Mesodermal cell (in vitro differentiated cells): Measurements from ENCODE around the gene KCNQ5.

Source experiments
- H3K27ac ChIP-seq: 2 replicates; pipeline ENCODE4 v1.7.0; 2013; ENCODE audit warnings: mild to moderate bottlenecking, low read depth, low read length, moderate library complexity; ENCODE audit not compliant: severe bottlenecking
- H3K36me3 ChIP-seq: 2 replicates; pipeline ENCODE4 v1.7.1; 2013; ENCODE audit warnings: mild to moderate bottlenecking, low read length, moderate library complexity; ENCODE audit not compliant: control insufficient read depth, insufficient read depth
- H3K4me1 ChIP-seq: one replicate; pipeline ENCODE4 v1.7.1; 2013; ENCODE audit warnings: mild to moderate bottlenecking, low read length; ENCODE audit not compliant: insufficient read depth, control insufficient read depth, poor library complexity, severe bottlenecking
- H3K4me3 ChIP-seq: 2 replicates; pipeline ENCODE4 v1.7.0; 2013; ENCODE audit warnings: low read length, control low read depth, mild to moderate bottlenecking; ENCODE audit not compliant: insufficient read depth, poor library complexity, severe bottlenecking; ENCODE audit errors: extremely low read depth
- H3K9me3 ChIP-seq: 2 replicates; pipeline ENCODE4 v1.7.1; 2013; ENCODE audit warnings: mild to moderate bottlenecking, low read length, moderate library complexity; ENCODE audit not compliant: control insufficient read depth
- WGBS, 2 experiments: methylation state at CpG; one replicate each; pipeline ENCODE4 v1.1.5; 2013; ENCODE audit warnings: missing lambda C conversion rate in 2 of 2; ENCODE audit not compliant: insufficient coverage in 2 of 2; 5-methylcytosine and 5-hydroxymethylcytosine counted together

KCNQ5 gene

DNA sequence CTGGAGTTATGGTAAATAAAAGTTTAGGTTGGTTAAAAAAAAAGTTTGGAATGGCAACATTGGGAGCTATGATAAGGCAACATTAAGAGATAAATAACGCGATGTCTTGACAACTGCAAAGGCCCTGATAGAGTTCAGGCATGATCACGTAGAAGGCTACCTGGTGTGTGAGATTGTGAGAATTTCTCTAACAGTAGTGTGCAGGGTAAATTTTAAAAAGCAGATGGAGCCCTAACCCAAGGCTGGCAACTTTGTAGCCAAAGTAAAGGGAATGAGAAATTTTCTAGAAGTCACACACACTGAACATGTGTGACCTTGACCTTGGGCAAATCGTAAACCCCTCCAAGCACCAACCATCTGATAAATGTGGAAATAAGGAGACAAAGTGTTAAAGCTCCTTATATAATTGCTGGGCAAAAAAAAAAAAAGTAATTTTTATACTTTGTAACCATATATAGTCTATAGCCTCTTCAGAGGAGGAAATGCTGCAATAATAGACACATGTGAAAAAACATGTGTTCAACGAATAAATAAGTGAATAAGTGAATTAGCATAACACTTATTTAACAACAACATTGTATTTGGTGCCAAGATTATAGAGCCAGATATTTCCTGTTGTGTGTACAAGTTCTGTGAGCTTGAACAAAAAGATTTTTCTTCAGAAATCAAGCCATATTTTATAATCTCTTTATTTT, 18.2 kb downstream of the KCNQ5 start:
- no peaks in the 10 kb centered on the region for H3K4me1 ChIP-seq
- 83 to 85% methylated on average over 3 of the region's 5 CpGs for WGBS, 2 experiments
- H3K36me3 ChIP-seq: no peaks in the 10 kb centered on the region
- H3K9me3 ChIP-seq: no peaks in the 10 kb centered on the region
- no peak overlapping the region for H3K4me3 ChIP-seq
- no peak overlapping the region for H3K27ac ChIP-seq

GRCh38 chr6:72640615-72640930, 18.7 kb downstream of the KCNQ5 start:
- Histone ChIP-seq H3K4me3 (no peak overlapping the region), H3K27ac (no peak overlapping the region), H3K4me1 (no peaks in the 10 kb centered on the region)

DNA sequence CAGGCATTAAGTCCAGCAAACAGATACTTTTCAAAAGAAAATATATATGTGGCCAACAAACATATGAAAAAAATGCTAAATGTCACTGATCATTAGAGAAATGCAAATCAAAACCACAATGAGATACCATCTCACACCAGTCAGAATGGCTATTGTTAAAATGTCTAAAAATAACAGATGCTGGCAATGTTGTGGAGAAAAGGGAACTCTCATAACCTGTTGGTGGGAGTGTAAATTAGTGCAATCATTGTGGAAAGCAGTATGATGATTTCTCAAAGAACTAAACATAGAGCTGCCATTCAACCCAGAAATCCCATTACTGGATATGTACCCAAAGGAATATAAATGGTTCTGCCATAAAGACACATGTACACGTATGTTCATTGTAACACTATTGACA, 20.6 kb downstream of the KCNQ5 start:
- WGBS, 2 experiments: no CpG with 5 or more reads among the region's 1 CpG
- no peaks in the 10 kb centered on the region for H3K36me3 ChIP-seq
- H3K4me3 ChIP-seq: no peak overlapping the region
- no peaks in the 10 kb centered on the region for H3K9me3 ChIP-seq
- no peaks in the 10 kb centered on the region for H3K4me1 ChIP-seq
- no peak overlapping the region for H3K27ac ChIP-seq

More at GRCh38 chr6:72640615-72640930, 18.7 kb downstream of the KCNQ5 start:
- no peaks in the 10 kb centered on the region for H3K36me3 ChIP-seq
- H3K9me3 ChIP-seq: no peaks in the 10 kb centered on the region

GRCh38 chr6:72643214-72643613, 21.4 kb downstream of the KCNQ5 start:
- Histone ChIP-seq H3K36me3 (no peaks in the 10 kb centered on the region), H3K27ac (no peak overlapping the region), H3K4me1 (no peaks in the 10 kb centered on the region), H3K4me3 (no peak overlapping the region), H3K9me3 (no peaks in the 10 kb centered on the region)
- 100% methylated on average over 1 of the region's 1 CpG; no CpG with 5 or more reads in 1 of the 2 experiments for WGBS, 2 experiments

DNA sequence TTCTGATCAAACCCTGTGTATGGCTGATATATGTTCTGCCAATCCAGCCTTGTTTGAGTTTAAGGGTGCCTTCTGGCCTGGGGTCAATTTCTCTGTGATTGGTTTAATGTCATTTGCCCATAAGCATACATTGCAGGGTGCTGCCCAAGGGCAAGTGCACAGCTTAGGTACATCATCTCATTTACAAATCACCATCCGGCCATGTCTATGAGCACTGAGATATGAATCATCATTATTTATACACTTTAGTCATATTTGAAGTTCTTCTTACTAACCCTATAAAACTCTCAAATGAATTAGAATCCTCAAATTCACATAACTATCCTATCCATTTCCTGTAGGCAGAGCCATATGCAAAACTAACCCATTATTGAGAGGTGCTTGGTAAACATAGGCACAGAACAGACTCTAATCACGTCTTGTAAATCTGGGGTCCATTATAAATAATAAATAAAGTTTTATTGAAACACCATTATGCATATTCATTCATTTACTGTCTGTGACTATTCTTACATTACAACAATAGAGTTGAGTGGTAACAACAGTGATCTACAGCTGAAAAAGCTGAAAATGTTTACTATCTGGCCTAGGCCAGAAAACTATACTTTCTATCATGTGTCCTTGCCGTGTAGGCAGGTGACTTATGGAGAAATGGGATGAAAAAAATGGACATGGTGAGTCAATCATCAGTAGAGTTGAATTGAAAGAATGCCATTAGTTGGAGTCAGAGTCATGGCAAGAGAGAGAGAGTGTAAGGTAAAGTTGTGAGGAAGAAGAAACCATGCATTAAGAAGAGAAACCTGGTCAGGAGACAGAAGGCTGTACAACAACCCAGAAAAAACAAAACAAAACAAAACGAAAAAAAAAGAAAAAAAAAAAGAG, 25.0 kb downstream of the KCNQ5 start:
- Histone ChIP-seq H3K4me1 (peaks cover 11% of the 10 kb centered on the region), H3K9me3 (no peaks in the 10 kb centered on the region), H3K27ac (no peak overlapping the region), H3K4me3 (no peak overlapping the region), H3K36me3 (no peaks in the 10 kb centered on the region)
- WGBS, 2 experiments: 89 to 100% methylated on average over 1 of the region's 4 CpGs

DNA sequence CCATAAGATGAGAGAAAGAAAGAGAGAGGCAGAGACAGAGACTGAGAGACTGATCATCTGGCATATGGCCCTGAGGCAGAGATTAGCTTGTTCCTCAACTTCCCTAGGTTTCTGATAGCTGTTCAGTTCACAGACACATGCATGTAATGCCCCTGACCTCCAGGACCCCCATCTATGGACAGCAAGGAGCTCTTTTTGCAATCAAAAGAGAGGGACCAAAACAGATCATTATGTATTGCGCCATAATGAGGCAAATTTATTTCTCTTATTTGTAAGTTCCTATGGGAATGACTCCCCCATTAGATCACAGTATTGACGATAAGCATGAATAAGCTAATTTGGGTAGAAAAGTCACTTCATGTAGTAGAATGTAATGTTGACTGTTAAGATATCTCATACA, 25.6 kb downstream of the KCNQ5 start:
- Histone ChIP-seq H3K9me3 (no peaks in the 10 kb centered on the region), H3K4me3 (no peak overlapping the region), H3K27ac (no peak overlapping the region), H3K4me1 (peaks cover 14% of the 10 kb centered on the region), H3K36me3 (no peaks in the 10 kb centered on the region)
- no CpG with 5 or more reads among the region's 2 CpGs for WGBS, 2 experiments

- H3K36me3 ChIP-seq: no peaks in the 10 kb centered on the region
- no peak overlapping the region for H3K27ac ChIP-seq
- 91 to 97% methylated on average over 5 to 7 of the region's 8 CpGs for WGBS, 2 experiments
Observed at GRCh38 chr6:72649032-72649984, 27.4 kb downstream of the KCNQ5 start.

DNA sequence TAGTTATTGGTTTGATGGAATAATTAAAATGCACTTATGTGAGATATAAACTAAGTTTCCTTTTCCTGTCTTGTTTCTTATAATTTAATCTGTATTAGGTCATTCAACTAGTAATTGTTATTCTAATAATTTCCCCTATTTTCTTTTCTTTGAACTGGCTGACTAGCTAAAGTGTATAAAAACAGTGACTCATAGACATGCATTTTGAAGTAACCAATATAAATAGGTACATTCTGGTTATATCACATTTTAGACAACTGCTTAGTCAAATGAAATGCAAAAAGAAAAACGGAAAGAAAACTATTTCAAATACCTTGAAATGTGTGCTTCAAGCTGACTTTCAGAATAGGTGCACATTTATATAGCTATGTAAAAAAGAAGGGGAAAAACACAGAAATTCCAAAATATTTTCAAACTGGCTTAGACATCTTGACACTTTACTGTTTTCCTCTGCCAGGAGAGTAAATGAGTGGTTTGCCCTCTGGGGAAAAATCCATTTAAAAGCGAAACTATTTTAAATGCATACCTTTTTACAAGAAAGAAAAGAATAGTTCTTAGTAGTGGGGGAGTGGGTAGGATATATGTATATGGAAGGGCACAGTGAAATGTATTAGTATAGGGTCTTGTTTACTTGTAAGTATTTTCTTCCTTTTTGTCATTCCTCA, 28.3 kb downstream of the KCNQ5 start:
- no CpG with 5 or more reads among the region's 2 CpGs for whole genome bisulfite sequencing, 2 experiments
- no peak overlapping the region for H3K27ac ChIP-seq
- H3K9me3 ChIP-seq: no peaks in the 10 kb centered on the region
- H3K36me3 ChIP-seq: no peaks in the 10 kb centered on the region
- H3K4me1 ChIP-seq: peaks cover 16% of the 10 kb centered on the region
- no peak overlapping the region for H3K4me3 ChIP-seq

More at GRCh38 chr6:72649032-72649984, 27.4 kb downstream of the KCNQ5 start:
- no peak overlapping the region for H3K4me3 ChIP-seq
- H3K9me3 ChIP-seq: no peaks in the 10 kb centered on the region
- H3K4me1 ChIP-seq: peaks cover 16% of the 10 kb centered on the region

- Histone ChIP-seq H3K9me3 (no peaks in the 10 kb centered on the region), H3K36me3 (no peaks in the 10 kb centered on the region), H3K4me3 (no peak overlapping the region), H3K27ac (no peak overlapping the region), H3K4me1 (peaks cover 16% of the 10 kb centered on the region)
- WGBS, 2 experiments: no CpG with 5 or more reads among the region's 1 CpG
Observed at GRCh38 chr6:72651174-72651573, 29.3 kb downstream of the KCNQ5 start.
